HEK293 (cell line): ENCODE results near the gene PITHD1.
A peak's percentile ranks its signal among the peaks of the same experiment; 100 is the strongest.

Experiments
- ATF2 ChIP-seq: fragments of 450-650 bp; formaldehyde crosslinking; IDR thresholded peaks from 2 replicates; pipeline ENCODE4 v1.5.1; 2016; ENCODE audit warnings: missing biosample characterization, missing genetic modification characterization, low read depth
- GFI1B ChIP-seq: fragments of 450-650 bp; formaldehyde crosslinking; IDR thresholded peaks from 2 replicates; pipeline ENCODE4 v1.5.1; 2016; ENCODE audit warnings: missing biosample characterization, missing genetic modification characterization
- HOXC10 ChIP-seq: sonication (generic); formaldehyde crosslinking; IDR thresholded peaks from 2 replicates; pipeline ENCODE4 v1.8.1; 2023; ENCODE audit warnings: mild to moderate bottlenecking, missing genetic modification reagents
- KLF8 ChIP-seq: fragments of 450-650 bp; formaldehyde crosslinking; IDR thresholded peaks from 2 replicates; pipeline ENCODE4 v1.5.1; 2016; ENCODE audit warnings: missing biosample characterization, missing genetic modification characterization
- KLF9 ChIP-seq: fragments of 450-650 bp; formaldehyde crosslinking; IDR thresholded peaks from 2 replicates; pipeline ENCODE4 v1.5.1; 2016; ENCODE audit warnings: missing biosample characterization, missing genetic modification characterization, low read depth
- OVOL3 ChIP-seq: fragments of 450-650 bp; formaldehyde crosslinking; IDR thresholded peaks from 2 replicates; pipeline ENCODE4 v1.5.1; 2016; ENCODE audit warnings: missing biosample characterization, missing genetic modification characterization
- SETDB1 ChIP-seq: IDR thresholded peaks from one replicate; pipeline ENCODE4 v1.6.1; 2017; ENCODE audit warnings: mild to moderate bottlenecking, low read length, moderate library complexity, mixed read lengths; ENCODE audit not compliant: insufficient read length
- SP2 ChIP-seq: fragments of 450-650 bp; formaldehyde crosslinking; IDR thresholded peaks from 2 replicates; pipeline ENCODE4 v1.5.1; 2016; ENCODE audit warnings: missing biosample characterization, missing genetic modification characterization
- ZBTB21 ChIP-seq: fragments of 450-650 bp; formaldehyde crosslinking; IDR thresholded peaks from 2 replicates; pipeline ENCODE4 v1.5.1; 2017; ENCODE audit warnings: missing biosample characterization, missing genetic modification characterization
- ZBTB6 ChIP-seq: fragments of 450-650 bp; formaldehyde crosslinking; IDR thresholded peaks from 2 replicates; pipeline ENCODE4 v1.5.1; 2017; ENCODE audit warnings: missing biosample characterization, missing genetic modification characterization
- ZBTB8A ChIP-seq: fragments of 450-650 bp; formaldehyde crosslinking; IDR thresholded peaks from 2 replicates; pipeline ENCODE4 v1.5.1; 2016; ENCODE audit warnings: missing biosample characterization, missing genetic modification characterization
- ZNF10 ChIP-seq: fragments of 450-650 bp; formaldehyde crosslinking; IDR thresholded peaks from 2 replicates; pipeline ENCODE4 v1.5.1; 2017; ENCODE audit warnings: missing biosample characterization, missing genetic modification characterization
- ZNF132 ChIP-seq: fragments of 450-650 bp; formaldehyde crosslinking; IDR thresholded peaks from 2 replicates; pipeline ENCODE4 v1.5.1; 2017; ENCODE audit warnings: missing biosample characterization, missing genetic modification characterization, borderline replicate concordance
- ZNF175 ChIP-seq: fragments of 450-650 bp; formaldehyde crosslinking; IDR thresholded peaks from 2 replicates; pipeline ENCODE4 v1.5.1; 2016; ENCODE audit warnings: missing biosample characterization, missing genetic modification characterization
- ZNF18 ChIP-seq: fragments of 450-650 bp; formaldehyde crosslinking; IDR thresholded peaks from 2 replicates; pipeline ENCODE4 v1.5.1; 2016; ENCODE audit warnings: missing biosample characterization, missing genetic modification characterization
- ZNF19 ChIP-seq: fragments of 450-650 bp; formaldehyde crosslinking; IDR thresholded peaks from 2 replicates; pipeline ENCODE4; 2016; ENCODE audit warnings: missing biosample characterization, missing genetic modification characterization, low read depth
- ZNF2 ChIP-seq: fragments of 450-650 bp; formaldehyde crosslinking; IDR thresholded peaks from 2 replicates; pipeline ENCODE4 v1.5.1; 2016; ENCODE audit warnings: missing biosample characterization, missing genetic modification characterization
- ZNF280C ChIP-seq: fragments of 450-650 bp; formaldehyde crosslinking; IDR thresholded peaks from 2 replicates; pipeline ENCODE4 v1.5.1; 2016; ENCODE audit warnings: missing biosample characterization, missing genetic modification characterization
- ZNF335 ChIP-seq: fragments of 450-650 bp; formaldehyde crosslinking; conservative IDR thresholded peaks from 2 replicates; pipeline ENCODE4 v1.5.1; 2016; ENCODE audit warnings: missing biosample characterization, missing genetic modification characterization
- ZNF37A ChIP-seq: fragments of 450-650 bp; IDR thresholded peaks from 2 replicates; pipeline ENCODE4 v1.5.1; 2018; ENCODE audit warnings: missing biosample characterization, missing genetic modification characterization
- ZNF510 ChIP-seq: fragments of 450-650 bp; formaldehyde crosslinking; IDR thresholded peaks from 2 replicates; pipeline ENCODE4 v1.5.1; 2018; ENCODE audit warnings: mild to moderate bottlenecking, missing genetic modification characterization, missing biosample characterization; ENCODE audit not compliant: insufficient replicate concordance
- ZNF530 ChIP-seq: fragments of 450-650 bp; formaldehyde crosslinking; IDR thresholded peaks from 2 replicates; pipeline ENCODE4 v1.5.1; 2016; ENCODE audit warnings: low read depth, missing biosample characterization, missing genetic modification characterization
- ZNF585B ChIP-seq: fragments of 450-650 bp; formaldehyde crosslinking; IDR thresholded peaks from 2 replicates; pipeline ENCODE4 v1.5.1; 2016; ENCODE audit warnings: missing biosample characterization, missing genetic modification characterization
- ZNF600 ChIP-seq: fragments of 450-650 bp; formaldehyde crosslinking; IDR thresholded peaks from 2 replicates; pipeline ENCODE4 v1.5.1; 2016; ENCODE audit warnings: missing biosample characterization, missing genetic modification characterization
- ZNF621 ChIP-seq: fragments of 450-650 bp; formaldehyde crosslinking; IDR thresholded peaks from 2 replicates; pipeline ENCODE4 v1.5.1; 2017; ENCODE audit warnings: missing biosample characterization, missing genetic modification characterization
- ZNF623 ChIP-seq: fragments of 450-650 bp; formaldehyde crosslinking; IDR thresholded peaks from 2 replicates; pipeline ENCODE4 v1.5.1; 2016; ENCODE audit warnings: missing biosample characterization, missing genetic modification characterization
- ZNF629 ChIP-seq: fragments of 450-650 bp; formaldehyde crosslinking; IDR thresholded peaks from 2 replicates; pipeline ENCODE4 v1.5.1; 2017; ENCODE audit warnings: missing biosample characterization, missing genetic modification characterization
- ZNF639 ChIP-seq: fragments of 450-650 bp; formaldehyde crosslinking; IDR thresholded peaks from 2 replicates; pipeline ENCODE4 v1.5.1; 2016; ENCODE audit warnings: missing biosample characterization, missing genetic modification characterization
- ZNF704 ChIP-seq: fragments of 450-650 bp; formaldehyde crosslinking; IDR thresholded peaks from 2 replicates; pipeline ENCODE4 v1.5.1; 2016; ENCODE audit warnings: missing biosample characterization, missing genetic modification characterization
- ZNF76 ChIP-seq: fragments of 450-650 bp; formaldehyde crosslinking; IDR thresholded peaks from 2 replicates; pipeline ENCODE4; 2016; ENCODE audit warnings: low read depth, missing biosample characterization, missing genetic modification characterization, borderline replicate concordance
- ZNF776 ChIP-seq: fragments of 450-650 bp; formaldehyde crosslinking; IDR thresholded peaks from 2 replicates; pipeline ENCODE4 v1.5.0; 2017; ENCODE audit warnings: missing biosample characterization, missing genetic modification characterization, borderline replicate concordance
- ZNF791 ChIP-seq: fragments of 450-650 bp; formaldehyde crosslinking; IDR thresholded peaks from 2 replicates; pipeline ENCODE4 v1.5.1; 2016; ENCODE audit warnings: missing biosample characterization, missing genetic modification characterization

The PITHD1 gene

GRCh38 chr1:23743287-23744152, 34.7 kb upstream of the PITHD1 start, which contains the start of gene ELOA (continued):
- TF ChIP-seq ZNF18 (tag by site-specific recombination), result no peak
- no peak for TF ChIP-seq ZNF530 (tag by site-specific recombination)
- TF ChIP-seq ZNF585B, result no peak
- TF ChIP-seq ZNF132 (tag by site-specific recombination), result no peak
- no peak for TF ChIP-seq ZNF621
- peak; percentile 73; the same call in 1 of the 2 replicates for TF ChIP-seq KLF8 (tag by site-specific recombination)
- 0 out of 2 replicates have a peak, but pooled peaks have one; percentile 31 for TF ChIP-seq OVOL3
- no peak for TF ChIP-seq GFI1B (tag by site-specific recombination)
- no peak for TF ChIP-seq ZNF791 (tag by site-specific recombination)
- peak; percentile 95 for TF ChIP-seq ZBTB8A (tag by site-specific recombination)
- TF ChIP-seq ZNF776 (tag by site-specific recombination), result no peak
- no peak for TF ChIP-seq ZNF704 (tag by site-specific recombination)
- TF ChIP-seq SETDB1, result no peak
- TF ChIP-seq KLF9 (tag by site-specific recombination), result peak; percentile 58
- no peak for TF ChIP-seq HOXC10 (CRISPR knock-in tag)
- TF ChIP-seq ZNF280C (tag by site-specific recombination), result no peak
- TF ChIP-seq ZBTB21, result no peak
- no peak for TF ChIP-seq ZNF639 (tag by site-specific recombination)
- TF ChIP-seq ZNF510 (tag by site-specific recombination), result no peak
- TF ChIP-seq ZNF10 (tag by site-specific recombination), result no peak
- TF ChIP-seq SP2 (tag by site-specific recombination), result peak; percentile 72
- TF ChIP-seq ATF2 (tag by site-specific recombination), result no peak
- TF ChIP-seq ZNF335 (tag by site-specific recombination), result peak; percentile 17; the same call in 1 of the 2 replicates
- no peak for TF ChIP-seq ZNF629 (tag by site-specific recombination)
- no peak; the same call in 1 of the 2 replicates for TF ChIP-seq ZNF600 (tag by site-specific recombination)
- no peak for TF ChIP-seq ZNF37A
- no peak for TF ChIP-seq ZBTB6 (tag by site-specific recombination)
- TF ChIP-seq ZNF175, result no peak
- peak; percentile 56; the same call in 1 of the 2 replicates for TF ChIP-seq ZNF2 (tag by site-specific recombination)
- peak; percentile 57; the same call in 1 of the 2 replicates for TF ChIP-seq ZNF76 (tag by site-specific recombination)
- TF ChIP-seq ZNF19, result no peak
- TF ChIP-seq ZNF623 (tag by site-specific recombination), result no peak
